HepG2 (cell line): ENCODE results near the gene TMEM204.

Experiments used
- EP300 ChIP-seq, 3 experiments: sonication (generic) in 1 of 3; formaldehyde crosslinking in 1 of 3; IDR thresholded peaks; 2 replicates each; pipeline versions ENCODE4 v1.5.1 to v1.6.1; 2011 to 2020; ENCODE audit warnings: low read depth in 2 of 3, low read length in 2 of 3, borderline replicate concordance in 1 of 3, improper control_type of control experiment in 1 of 3, mild to moderate bottlenecking in 1 of 3, missing genetic modification reagents in 1 of 3, moderate library complexity in 1 of 3
- HNF4A ChIP-seq: sonication (generic); formaldehyde crosslinking; IDR thresholded peaks from 2 replicates; pipeline ENCODE4 v1.4.0; 2020; ENCODE audit warnings: missing genetic modification reagents
- MYC ChIP-seq: sonication (generic); formaldehyde crosslinking; IDR thresholded peaks from 2 replicates; pipeline ENCODE4 v1.9.0; 2021; ENCODE audit warnings: missing genetic modification reagents, borderline replicate concordance
- RAD21 ChIP-seq: fragments of 450-650 bp; formaldehyde crosslinking; IDR thresholded peaks from 2 replicates; pipeline ENCODE4 v1.5.0; 2020; ENCODE audit warnings: mild to moderate bottlenecking
- ZMAT3 ChIP-seq: sonication (generic); formaldehyde crosslinking; conservative IDR thresholded peaks from 2 replicates; pipeline ENCODE4 v1.7.0; 2021; ENCODE audit warnings: missing genetic modification reagents
- ZNF567 ChIP-seq: sonication (generic); formaldehyde crosslinking; IDR thresholded peaks from 2 replicates; pipeline ENCODE4 v1.8.1; 2023; ENCODE audit warnings: mild to moderate bottlenecking, missing genetic modification reagents, borderline replicate concordance
- ZNF570 ChIP-seq: sonication (generic); formaldehyde crosslinking; IDR thresholded peaks from 2 replicates; pipeline ENCODE4 v1.4.0; 2020; ENCODE audit warnings: mild to moderate bottlenecking, missing genetic modification reagents, borderline replicate concordance
- TF ChIP-seq, protein P1 (sequence below): sonication (generic); formaldehyde crosslinking; IDR thresholded peaks from 2 replicates; pipeline ENCODE4 v1.5.0; 2020; ENCODE audit warnings: mild to moderate bottlenecking, missing genetic modification reagents, moderate library complexity

DNA sequence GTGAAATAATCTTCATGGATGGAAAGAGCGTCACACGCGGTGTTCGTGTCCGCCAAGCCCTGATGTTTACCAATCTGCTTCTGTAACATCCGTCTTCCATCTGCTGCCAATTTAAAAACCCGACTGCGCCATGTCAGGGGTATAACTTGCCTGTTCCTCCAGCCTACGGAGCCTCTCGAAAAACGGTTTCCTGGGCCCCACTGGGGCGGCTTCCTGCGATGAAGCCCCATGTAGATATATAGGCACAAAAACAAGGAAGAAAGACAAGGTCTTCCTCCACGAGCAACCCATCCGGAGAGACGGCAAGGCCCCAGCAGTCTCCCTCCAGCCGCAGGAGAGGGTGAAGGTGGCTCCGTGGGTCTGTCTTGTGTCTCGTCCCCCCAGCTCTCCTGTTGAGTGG, 44.8 kb upstream of the TMEM204 start, which contains the start of gene PTX4:
- TF ChIP-seq, protein P1, sequence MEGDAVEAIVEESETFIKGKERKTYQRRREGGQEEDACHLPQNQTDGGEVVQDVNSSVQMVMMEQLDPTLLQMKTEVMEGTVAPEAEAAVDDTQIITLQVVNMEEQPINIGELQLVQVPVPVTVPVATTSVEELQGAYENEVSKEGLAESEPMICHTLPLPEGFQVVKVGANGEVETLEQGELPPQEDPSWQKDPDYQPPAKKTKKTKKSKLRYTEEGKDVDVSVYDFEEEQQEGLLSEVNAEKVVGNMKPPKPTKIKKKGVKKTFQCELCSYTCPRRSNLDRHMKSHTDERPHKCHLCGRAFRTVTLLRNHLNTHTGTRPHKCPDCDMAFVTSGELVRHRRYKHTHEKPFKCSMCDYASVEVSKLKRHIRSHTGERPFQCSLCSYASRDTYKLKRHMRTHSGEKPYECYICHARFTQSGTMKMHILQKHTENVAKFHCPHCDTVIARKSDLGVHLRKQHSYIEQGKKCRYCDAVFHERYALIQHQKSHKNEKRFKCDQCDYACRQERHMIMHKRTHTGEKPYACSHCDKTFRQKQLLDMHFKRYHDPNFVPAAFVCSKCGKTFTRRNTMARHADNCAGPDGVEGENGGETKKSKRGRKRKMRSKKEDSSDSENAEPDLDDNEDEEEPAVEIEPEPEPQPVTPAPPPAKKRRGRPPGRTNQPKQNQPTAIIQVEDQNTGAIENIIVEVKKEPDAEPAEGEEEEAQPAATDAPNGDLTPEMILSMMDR (CRISPR knock-in tag), result no peak
- no peak for TF ChIP-seq RAD21 (CRISPR knock-in tag)
- TF ChIP-seq HNF4A (CRISPR knock-in tag), result no peak
- no peak for TF ChIP-seq EP300 (IDR thresholded peaks at IDR 0.05; ENCODE audit: low read depth in 2 of 2, low read length in 2 of 2)
- no peak for TF ChIP-seq EP300 (CRISPR knock-in tag; IDR thresholded peaks at IDR 0.05; ENCODE audit: borderline replicate concordance)
- TF ChIP-seq ZNF570 (CRISPR knock-in tag), result no peak
- TF ChIP-seq ZMAT3 (CRISPR knock-in tag), result no peak
- TF ChIP-seq MYC, result no peak
- TF ChIP-seq ZNF567 (CRISPR knock-in tag), result no peak
